Trophoblast cell (in vitro differentiated cells and primary cell): Measurements from ENCODE around the gene CACNB2.

Source experiments
- DNase-seq, 2 donors: peaks; one replicate each; pipeline ENCODE4 v3.0.0-alpha.2; 2016
- H2AFZ ChIP-seq: 2 replicates; pipeline ENCODE4 v1.6.1; 2013; ENCODE audit warnings: low read length, moderate library complexity, mild to moderate bottlenecking; ENCODE audit not compliant: insufficient read depth, poor library complexity
- H2AK5ac ChIP-seq: 2 replicates; pipeline ENCODE4 v1.6.1; 2013; ENCODE audit warnings: mild to moderate bottlenecking, low read length
- H2BK120ac ChIP-seq: 2 replicates; pipeline ENCODE4 v1.6.1; 2013; ENCODE audit warnings: low read length, mild to moderate bottlenecking, moderate library complexity; ENCODE audit not compliant: insufficient read depth, poor library complexity
- H2BK12ac ChIP-seq: 2 replicates; pipeline ENCODE4 v1.6.1; 2013; ENCODE audit warnings: mild to moderate bottlenecking, low read length, moderate library complexity
- H2BK5ac ChIP-seq: 2 replicates; pipeline ENCODE4 v1.6.1; 2013; ENCODE audit warnings: low read length, low read depth, moderate library complexity, mild to moderate bottlenecking; ENCODE audit not compliant: poor library complexity
- H3K14ac ChIP-seq: 2 replicates; pipeline ENCODE4 v1.6.1; 2013; ENCODE audit warnings: mild to moderate bottlenecking, low read length
- H3K18ac ChIP-seq: 2 replicates; pipeline ENCODE4 v1.6.1; 2013; ENCODE audit warnings: mild to moderate bottlenecking, low read length
- H3K23ac ChIP-seq: 2 replicates; pipeline ENCODE4 v1.6.1; 2013; ENCODE audit warnings: low read length
- H3K27ac ChIP-seq: 2 replicates; pipeline ENCODE4 v1.5.1; 2013; ENCODE audit warnings: low read depth, mild to moderate bottlenecking, inconsistent platforms, low read length, moderate library complexity
- H3K27me3 ChIP-seq: 2 replicates; pipeline ENCODE4 v1.6.1; 2013; ENCODE audit warnings: inconsistent platforms, mild to moderate bottlenecking, low read length, moderate library complexity; ENCODE audit not compliant: insufficient read depth
- H3K36me3 ChIP-seq, 2 experiments: 1 replicate in 1 of 2; 2 replicates in 1 of 2; pipeline ENCODE4 v1.6.1; 2013; ENCODE audit warnings: low read length in 2 of 2, mild to moderate bottlenecking in 2 of 2, moderate library complexity in 1 of 2; ENCODE audit not compliant: insufficient read depth in 2 of 2, control insufficient read depth in 1 of 2
- H3K4ac ChIP-seq: 2 replicates; pipeline ENCODE4 v1.6.1; 2013; ENCODE audit warnings: low read depth, mild to moderate bottlenecking, low read length, moderate library complexity
- H3K4me1 ChIP-seq, 2 experiments: 1 replicate in 1 of 2; 2 replicates in 1 of 2; pipeline ENCODE4 v1.6.1; 2013; ENCODE audit warnings: low read length in 2 of 2, mild to moderate bottlenecking in 2 of 2, moderate library complexity in 1 of 2; ENCODE audit not compliant: insufficient read depth in 2 of 2, control insufficient read depth in 1 of 2
- H3K4me2 ChIP-seq: 2 replicates; pipeline ENCODE4 v1.6.1; 2013; ENCODE audit warnings: inconsistent platforms, mild to moderate bottlenecking, low read length, moderate library complexity
- H3K4me3 ChIP-seq: 2 replicates; pipeline ENCODE4 v1.5.1; 2013; ENCODE audit warnings: mild to moderate bottlenecking, low read depth, low read length, inconsistent platforms
- H3K79me1 ChIP-seq: one replicate; pipeline ENCODE4 v1.6.1; 2013; ENCODE audit warnings: low read length
- H3K79me2 ChIP-seq: 2 replicates; pipeline ENCODE4 v1.6.1; 2013; ENCODE audit warnings: low read length, mild to moderate bottlenecking; ENCODE audit not compliant: control insufficient read depth, insufficient read depth, poor library complexity
- H3K9ac ChIP-seq: 2 replicates; pipeline ENCODE4 v1.6.1; 2013; ENCODE audit warnings: mild to moderate bottlenecking, low read length
- H3K9me3 ChIP-seq: 2 replicates; pipeline ENCODE4 v1.6.1; 2013; ENCODE audit warnings: low read depth, mild to moderate bottlenecking, control low read depth, inconsistent platforms, low read length; ENCODE audit not compliant: insufficient read depth
- H4K12ac ChIP-seq: 2 replicates; pipeline ENCODE4 v1.6.1; 2013; ENCODE audit warnings: low read depth, mild to moderate bottlenecking, low read length, moderate library complexity
- H4K8ac ChIP-seq: 2 replicates; pipeline ENCODE4 v1.6.1; 2013; ENCODE audit warnings: low read depth, mild to moderate bottlenecking, low read length, moderate library complexity
- H4K91ac ChIP-seq: one replicate; pipeline ENCODE4 v1.6.1; 2013; ENCODE audit warnings: low read depth, mild to moderate bottlenecking, low read length, moderate library complexity
- WGBS: extraction: QIAGEN DNeasy Blood & Tissue Kit; methylation state at CpG from one replicate; pipeline ENCODE4 v1.1.7; 2013; ENCODE audit warnings: missing lambda C conversion rate; ENCODE audit not compliant: insufficient read length, insufficient coverage; ENCODE audit errors: extremely low coverage; 5-methylcytosine and 5-hydroxymethylcytosine counted together

CACNB2 gene

DNA sequence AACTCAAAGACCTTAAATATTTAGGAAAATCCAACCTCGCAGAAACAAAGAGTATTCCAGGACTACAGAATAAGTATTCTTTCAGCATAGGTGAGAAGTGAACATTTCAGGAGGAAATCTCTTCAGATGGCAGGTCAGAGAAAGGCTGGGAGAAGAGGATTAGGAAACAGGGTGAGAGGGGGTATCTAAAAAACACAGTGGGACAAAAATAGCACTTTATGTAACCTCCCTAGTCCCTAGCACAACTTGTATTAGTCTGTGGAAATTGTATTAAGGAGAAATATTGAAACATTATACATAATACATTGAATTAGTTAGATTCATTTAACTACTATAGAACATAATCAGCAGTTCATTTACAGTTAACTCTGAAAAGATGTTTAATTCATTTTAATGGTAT is 192.3 kb downstream of the CACNB2 start:
- Histone ChIP-seq H3K14ac (no peak overlapping the region), H4K8ac (no peak overlapping the region), H3K9me3 (no peaks in the 10 kb centered on the region), H4K12ac (no peak overlapping the region), H3K9ac (no peak overlapping the region), H3K79me1 (no peaks in the 10 kb centered on the region), H3K4me3 (no peak overlapping the region), H3K36me3 (no peaks in the 10 kb centered on the region), H3K4me2 (no peak overlapping the region), H2BK120ac (no peak overlapping the region), H3K27ac (no peak overlapping the region), H3K27me3 (no peaks in the 10 kb centered on the region), H4K91ac (no peak overlapping the region), H3K23ac (no peak overlapping the region), H3K4ac (no peak overlapping the region), H2BK5ac (no peak overlapping the region), H2AK5ac (no peak overlapping the region), H3K4me1 (no peaks in the 10 kb centered on the region), H2AFZ (no peak overlapping the region), H3K18ac (no peak overlapping the region), H2BK12ac (no peak overlapping the region), H3K79me2 (no peaks in the 10 kb centered on the region)
- DNase-seq = no peak
- WGBS = no CpG with 5 or more reads among the region's 1 CpG

DNA sequence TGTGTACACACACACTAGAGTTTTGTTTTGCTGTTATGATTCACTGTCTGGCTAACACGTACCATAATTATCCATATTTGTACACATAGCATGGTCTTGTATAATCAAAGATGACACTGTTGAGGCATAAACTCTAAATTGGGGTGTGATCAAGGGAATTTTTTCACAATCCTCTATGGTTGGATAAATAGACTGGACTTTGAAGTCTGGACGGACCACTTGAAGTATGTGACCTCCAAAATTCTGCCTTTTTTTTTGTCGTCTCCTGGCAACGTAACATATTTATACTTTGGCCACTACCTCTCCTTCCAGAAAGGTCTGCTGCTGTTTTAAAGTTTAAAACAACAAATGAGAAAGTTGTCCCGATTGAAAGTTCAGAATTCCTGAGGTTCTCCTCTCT is 193.4 kb downstream of the CACNB2 start:
- Histone ChIP-seq H4K12ac (no peak overlapping the region), H3K4me3 (no peak overlapping the region), H3K18ac (no peak overlapping the region), H3K27me3 (no peaks in the 10 kb centered on the region), H3K14ac (no peak overlapping the region), H3K4ac (no peak overlapping the region), H3K79me1 (no peaks in the 10 kb centered on the region), H3K36me3 (no peaks in the 10 kb centered on the region), H3K9ac (no peak overlapping the region), H2AK5ac (no peak overlapping the region), H3K4me1 (no peaks in the 10 kb centered on the region), H4K8ac (no peak overlapping the region), H3K9me3 (no peaks in the 10 kb centered on the region), H2BK120ac (no peak overlapping the region), H3K4me2 (no peak overlapping the region), H2AFZ (no peak overlapping the region), H3K23ac (no peak overlapping the region), H2BK5ac (no peak overlapping the region), H2BK12ac (no peak overlapping the region), H3K27ac (no peak overlapping the region), H4K91ac (no peak overlapping the region), H3K79me2 (no peaks in the 10 kb centered on the region)
- no CpG with 5 or more reads among the region's 5 CpGs for WGBS
- DNase-seq = no peak

DNA sequence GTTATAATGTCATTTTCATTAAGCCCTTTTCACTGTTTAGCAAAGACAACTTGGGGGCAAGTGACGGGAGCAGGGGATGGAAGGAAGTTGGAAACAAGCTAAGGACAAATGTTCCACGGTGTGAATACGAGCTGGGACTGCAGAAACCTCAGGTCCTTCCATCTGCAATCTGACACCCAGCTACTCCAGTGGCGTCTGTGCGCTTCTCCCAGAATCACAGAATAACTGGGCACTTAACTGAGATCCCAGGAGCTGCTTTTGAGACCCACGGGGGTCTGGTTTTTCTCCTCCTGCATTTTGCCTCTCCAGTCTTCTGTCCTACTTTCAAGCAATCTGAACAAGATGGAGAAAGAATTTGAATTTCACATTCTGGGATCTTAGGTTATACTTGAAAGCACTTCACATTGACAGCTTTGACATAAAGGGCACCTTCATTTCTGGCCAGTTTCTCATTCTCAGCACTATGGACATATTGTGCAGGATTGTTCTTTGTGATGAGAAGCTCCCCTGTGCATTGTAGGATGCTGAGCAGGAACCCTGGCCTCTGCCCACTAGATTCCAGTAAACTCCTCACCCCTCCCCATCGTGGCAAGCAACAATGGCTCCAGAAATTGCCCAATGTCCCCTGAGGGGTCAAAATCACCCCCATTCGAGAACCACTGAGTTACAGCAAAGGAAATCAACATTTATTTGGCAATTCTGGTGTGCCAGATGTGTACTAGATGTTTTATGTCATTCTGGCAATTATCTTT is 194.1 kb downstream of the CACNB2 start:
- Histone ChIP-seq H3K79me1 (no peaks in the 10 kb centered on the region), H4K12ac (no peak overlapping the region), H3K9ac (no peak overlapping the region), H2BK12ac (no peak overlapping the region), H2BK120ac (no peak overlapping the region), H3K23ac (no peak overlapping the region), H4K8ac (no peak overlapping the region), H3K14ac (no peak overlapping the region), H2AK5ac (no peak overlapping the region), H4K91ac (no peak overlapping the region), H3K4ac (no peak overlapping the region), H2BK5ac (no peak overlapping the region), H3K9me3 (no peaks in the 10 kb centered on the region), H3K36me3 (no peaks in the 10 kb centered on the region), H3K27ac (no peak overlapping the region), H3K4me3 (no peak overlapping the region), H3K4me1 (no peaks in the 10 kb centered on the region), H2AFZ (no peak overlapping the region), H3K27me3 (no peaks in the 10 kb centered on the region), H3K79me2 (no peaks in the 10 kb centered on the region), H3K4me2 (no peak overlapping the region), H3K18ac (no peak overlapping the region)
- no peak for DNase-seq
- WGBS = no CpG with 5 or more reads among the region's 8 CpGs

DNA sequence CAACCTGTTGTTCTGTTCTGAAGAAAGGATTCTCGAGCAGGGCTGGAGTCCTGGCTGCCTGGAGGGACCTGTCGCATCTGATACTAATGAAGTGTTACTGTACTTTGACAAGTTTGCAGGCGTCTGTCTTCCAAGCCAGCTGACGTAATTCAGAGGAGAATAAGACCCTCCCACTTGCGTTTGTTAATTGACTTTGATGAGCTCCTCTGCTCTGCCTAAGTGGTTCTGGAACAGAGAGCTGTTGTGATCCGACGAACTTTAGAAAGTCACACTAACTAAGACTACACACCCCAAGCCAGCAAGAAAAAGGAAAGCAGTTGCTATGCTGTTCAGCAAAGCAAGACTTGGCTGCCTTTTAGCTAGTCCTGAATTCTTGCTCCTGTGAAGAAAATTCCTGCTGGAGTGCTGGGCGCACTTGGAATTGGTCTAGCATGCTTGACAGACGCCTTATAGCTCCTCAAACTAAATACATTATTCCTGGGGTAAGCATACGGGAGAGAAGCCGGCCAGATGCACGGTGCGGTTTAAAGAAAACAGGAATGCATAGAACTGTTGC is 200.3 kb downstream of the CACNB2 start:
- no peaks in the 10 kb centered on the region for H3K79me1 ChIP-seq
- H3K14ac ChIP-seq = no peak overlapping the region
- H2AFZ ChIP-seq = no peak overlapping the region
- H3K4me1 ChIP-seq = no peaks in the 10 kb centered on the region
- H4K8ac ChIP-seq = no peak overlapping the region
- peak in 1 of 2 donors; percentile 2 for DNase-seq
- no peaks in the 10 kb centered on the region for H3K79me2 ChIP-seq
- H3K23ac ChIP-seq = no peak overlapping the region
- no peak overlapping the region for H3K27ac ChIP-seq
- H3K36me3 ChIP-seq = no peaks in the 10 kb centered on the region
- H3K4ac ChIP-seq = no peak overlapping the region
- no peak overlapping the region for H3K4me3 ChIP-seq
- no peak overlapping the region for H4K12ac ChIP-seq
- no peak overlapping the region for H2BK12ac ChIP-seq
- H3K9me3 ChIP-seq = no peaks in the 10 kb centered on the region
- H3K18ac ChIP-seq = no peak overlapping the region
- no CpG with 5 or more reads among the region's 13 CpGs for WGBS
- H2BK120ac ChIP-seq = no peak overlapping the region
- no peak overlapping the region for H3K4me2 ChIP-seq
- no peaks in the 10 kb centered on the region for H3K27me3 ChIP-seq
- H4K91ac ChIP-seq = no peak overlapping the region
- no peak overlapping the region for H2BK5ac ChIP-seq
- no peak overlapping the region for H2AK5ac ChIP-seq
- no peak overlapping the region for H3K9ac ChIP-seq
